Keratinocyte (primary cell): ENCODE measurements around the gene IL1RL1. TPM values are rescaled to one million over a fixed set of nuclear protein-coding genes. Genes with fewer than 3 reads are reported as not detected.
A peak's percentile ranks its signal among the peaks of the same experiment; 100 is the strongest.

ENCODE experiments used
- DNase-seq: peaks from one replicate; pipeline ENCODE4 v3.0.0-alpha.2; 2011; ENCODE audit warnings: low read depth, missing footprints, low spot score
- FAIRE-seq: peaks from 2 replicates; lab custom pipeline; 2011; peaks lifted over from hg19 to GRCh38; lab: Jason Lieb, UNC
- H2AFZ ChIP-seq: 2 replicates; pipeline ENCODE4 v1.6.0; 2012; ENCODE audit warnings: low read length, control low read depth, inconsistent platforms; ENCODE audit not compliant: control insufficient read depth
- H3K27ac ChIP-seq: 2 replicates; pipeline ENCODE4 v1.5.1; 2011; ENCODE audit warnings: low read length; ENCODE audit not compliant: control insufficient read depth, insufficient read depth
- H3K27me3 ChIP-seq: 3 replicates; pipeline ENCODE4 v1.6.0; 2011; ENCODE audit warnings: low read length; ENCODE audit not compliant: control insufficient read depth, insufficient read depth; ENCODE audit errors: extremely low read depth
- H3K36me3 ChIP-seq, 2 experiments: 2 replicates in 1 of 2; 3 replicates in 1 of 2; pipeline ENCODE4 v1.5.1; 2011; ENCODE audit warnings: low read length in 2 of 2, mild to moderate bottlenecking in 1 of 2; ENCODE audit not compliant: control insufficient read depth in 2 of 2, insufficient read depth in 2 of 2; ENCODE audit errors: extremely low read depth in 1 of 2
- H3K4me1 ChIP-seq: 3 replicates; pipeline ENCODE4 v1.5.1; 2011; ENCODE audit warnings: low read length; ENCODE audit not compliant: control insufficient read depth, insufficient read depth; ENCODE audit errors: extremely low read depth
- H3K4me2 ChIP-seq: 3 replicates; pipeline ENCODE4 v1.6.0; 2011; ENCODE audit warnings: low read depth, low read length; ENCODE audit not compliant: control insufficient read depth, insufficient read depth; ENCODE audit errors: extremely low read depth
- H3K4me3 ChIP-seq, 3 experiments: fragments of 200-600 bp in 1 of 3; sonication (generic) in 1 of 3; 2 replicates in 2 of 3; 3 replicates in 1 of 3; pipeline ENCODE4 v1.5.1; 2011 to 2016; ENCODE audit warnings: low read length in 3 of 3, mild to moderate bottlenecking in 3 of 3, control low read depth in 2 of 3, inconsistent platforms in 1 of 3, low read depth in 1 of 3, mixed read lengths in 1 of 3, mixed run types in 1 of 3, moderate library complexity in 1 of 3; ENCODE audit not compliant: control insufficient read depth in 2 of 3, insufficient read depth in 2 of 3; ENCODE audit errors: extremely low read depth in 1 of 3
- H3K79me2 ChIP-seq: 2 replicates; pipeline ENCODE4 v1.6.0; 2012; ENCODE audit warnings: low read length; ENCODE audit not compliant: control insufficient read depth, insufficient read depth
- H3K9ac ChIP-seq: 3 replicates; pipeline ENCODE4 v1.6.0; 2011; ENCODE audit warnings: low read length; ENCODE audit not compliant: control insufficient read depth, insufficient read depth; ENCODE audit errors: extremely low read depth
- H3K9me1 ChIP-seq: 3 replicates; pipeline ENCODE4 v1.6.0; 2011; ENCODE audit warnings: low read length; ENCODE audit not compliant: control insufficient read depth, insufficient read depth; ENCODE audit errors: extremely low read depth
- H3K9me3 ChIP-seq: 2 replicates; pipeline ENCODE4 v1.5.1; 2012; ENCODE audit warnings: low read depth, low read length; ENCODE audit not compliant: control insufficient read depth
- H4K20me1 ChIP-seq: 3 replicates; pipeline ENCODE4 v1.6.0; 2011; ENCODE audit warnings: low read length; ENCODE audit not compliant: control insufficient read depth, insufficient read depth; ENCODE audit errors: extremely low read depth
- CTCF ChIP-seq, 3 experiments: IDR thresholded peaks in 1 of 3; conservative IDR thresholded peaks in 1 of 3; optimal IDR thresholded peaks in 1 of 3; 2 replicates in 2 of 3; 3 replicates in 1 of 3; pipeline versions ENCODE3 to v1.5.1; 2011; ENCODE audit warnings: low read length in 3 of 3, mild to moderate bottlenecking in 3 of 3, moderate library complexity in 2 of 3, control low read depth in 1 of 3, inconsistent platforms in 1 of 3; ENCODE audit not compliant: insufficient read depth in 2 of 3; ENCODE audit errors: extremely low read depth in 1 of 3
- EZH2 ChIP-seq: IDR thresholded peaks from one replicate; pipeline ENCODE4 v1.6.1; 2012; ENCODE audit warnings: inconsistent platforms, mild to moderate bottlenecking, low read length, moderate library complexity
- dilution Hi-C: fragments of 300-500 bp; cut with MboI; formaldehyde crosslinking; loops from one replicate; pipeline ENCODE4 v1.7.0; 2020; ENCODE audit warnings: low sequenced_read_pairs; ENCODE audit not compliant: extremely low pct_ligation_motif_present
- polyA plus RNA-seq, 5 experiments: library from polyadenylated mRNA; depleted of rRNA in 3 of 5; stranded (reverse) in 3 of 5; stranded (forward) in 1 of 5; unstranded in 1 of 5; fragments of >200 nt; gene quantifications; 1 replicate in 1 of 5; 2 replicates in 3 of 5; 3 replicates in 1 of 5; pipeline versions ENCODE4 v1.2.1 to v1.2.3, GENCODE V29; 2011 to 2012; ENCODE audit warnings: missing spikeins in 2 of 5, low read depth in 1 of 5, low replicate concordance in 1 of 5

IL1RL1 gene
- polyA plus RNA-seq, 1 donor (not counting 4 experiments of a cell fraction or from before 2014, with no cell fraction given): 0.93 TPM

GRCh38 chr2:102385522-102385921 lies 74.2 kb downstream of the IL1RL1 start:
- Histone ChIP-seq H3K36me3 (no peaks in the 10 kb centered on the region), H4K20me1 (no peaks in the 10 kb centered on the region), H3K4me2 (no peak overlapping the region), H3K9ac (no peak overlapping the region), H3K4me1 (peaks cover 3% of the 10 kb centered on the region), H2AFZ (no peak overlapping the region), H3K27me3 (no peaks in the 10 kb centered on the region), H3K9me1 (no peaks in the 10 kb centered on the region), H3K9me3 (peaks cover 3% of the 10 kb centered on the region), H3K4me3 (no peak overlapping the region), H3K79me2 (no peaks in the 10 kb centered on the region), H3K27ac (no peak overlapping the region)
- dilution Hi-C loops: no loop called here
- no peak for TF ChIP-seq CTCF (optimal IDR thresholded peaks at IDR 0.05 in 1 of 3, IDR thresholded peaks at IDR 0.05 in 1 of 3, conservative IDR thresholded peaks at IDR 0.05 in 1 of 3; ENCODE audit: extremely low read depth in 1 of 3, insufficient read depth in 2 of 3, low read length in 3 of 3)
- DNase-seq (no peak), FAIRE-seq (peak; percentile 13)

GRCh38 chr2:102386004-102386403 lies 74.6 kb downstream of the IL1RL1 start:
- no peak for DNase-seq
- dilution Hi-C loops: no loop called here
- H3K9me1 ChIP-seq: no peaks in the 10 kb centered on the region
- H3K9me3 ChIP-seq: peaks cover 3% of the 10 kb centered on the region
- no peaks in the 10 kb centered on the region for H3K79me2 ChIP-seq
- H3K9ac ChIP-seq: no peak overlapping the region
- no peaks in the 10 kb centered on the region for H3K36me3 ChIP-seq
- TF ChIP-seq CTCF (optimal IDR thresholded peaks at IDR 0.05 in 1 of 3, IDR thresholded peaks at IDR 0.05 in 1 of 3, conservative IDR thresholded peaks at IDR 0.05 in 1 of 3; ENCODE audit: extremely low read depth in 1 of 3, insufficient read depth in 2 of 3, low read length in 3 of 3) (no peak), EZH2 (no peak)
- H4K20me1 ChIP-seq: no peaks in the 10 kb centered on the region
- FAIRE-seq: no peak
- no peak overlapping the region for H2AFZ ChIP-seq
- no peak overlapping the region for H3K4me3 ChIP-seq
- no peak overlapping the region for H3K4me2 ChIP-seq
- no peaks in the 10 kb centered on the region for H3K27me3 ChIP-seq
- H3K4me1 ChIP-seq: peaks cover 3% of the 10 kb centered on the region
- no peak overlapping the region for H3K27ac ChIP-seq
